Measurements from ENCODE around the gene MYT1.

The MYT1 gene

GRCh38 chr20:64139199-64140060 lies 24.8 kb upstream of the MYT1 start:
- in situ Hi-C loops (cut with MboI; ENCODE audit: low sequenced_read_pairs), result no loop called here

GRCh38 chr20:64140061-64140931 lies 24.0 kb upstream of the MYT1 start:
- in situ Hi-C loops (cut with MboI; ENCODE audit: low sequenced_read_pairs), result no loop called here

GRCh38 chr20:64140956-64141355 lies 23.3 kb upstream of the MYT1 start:
- in situ Hi-C loops (cut with MboI; ENCODE audit: low sequenced_read_pairs), result no loop called here

- in situ Hi-C loops (cut with MboI; ENCODE audit: low sequenced_read_pairs), result no loop called here
Measured at GRCh38 chr20:64142590-64142989, 21.7 kb upstream of the MYT1 start.

GRCh38 chr20:64143018-64143801 lies 21.0 kb upstream of the MYT1 start:
- in situ Hi-C loops (cut with MboI; ENCODE audit: low sequenced_read_pairs), result no loop called here

- in situ Hi-C loops (cut with MboI; ENCODE audit: low sequenced_read_pairs), result no loop called here
Measured at GRCh38 chr20:64144144-64144912, 19.9 kb upstream of the MYT1 start.

GRCh38 chr20:64145458-64146300 lies 18.6 kb upstream of the MYT1 start:
- in situ Hi-C loops (cut with MboI; ENCODE audit: low sequenced_read_pairs), result no loop called here

- in situ Hi-C loops (cut with MboI; ENCODE audit: low sequenced_read_pairs), result no loop called here
Measured at GRCh38 chr20:64146301-64146935, 17.8 kb upstream of the MYT1 start.

- in situ Hi-C loops (cut with MboI; ENCODE audit: low sequenced_read_pairs), result no loop called here
Measured at GRCh38 chr20:64146936-64147477, 17.2 kb upstream of the MYT1 start.

GRCh38 chr20:64148581-64148980 lies 15.7 kb upstream of the MYT1 start:
- in situ Hi-C loops (cut with MboI; ENCODE audit: low sequenced_read_pairs), result no loop called here

- in situ Hi-C loops (cut with MboI; ENCODE audit: low sequenced_read_pairs), result no loop called here
Measured at GRCh38 chr20:64149141-64149540, 15.1 kb upstream of the MYT1 start.

- in situ Hi-C loops (cut with MboI; ENCODE audit: low sequenced_read_pairs), result no loop called here
Measured at GRCh38 chr20:64149809-64150560, 14.3 kb upstream of the MYT1 start.

GRCh38 chr20:64150756-64151632 lies 13.3 kb upstream of the MYT1 start:
- in situ Hi-C loops (cut with MboI; ENCODE audit: low sequenced_read_pairs), result no loop called here

- in situ Hi-C loops (cut with MboI; ENCODE audit: low sequenced_read_pairs), result no loop called here
Measured at GRCh38 chr20:64151633-64152530, 12.4 kb upstream of the MYT1 start.

GRCh38 chr20:64152906-64153305 lies 11.3 kb upstream of the MYT1 start:
- in situ Hi-C loops (cut with MboI; ENCODE audit: low sequenced_read_pairs), result no loop called here

- in situ Hi-C loops (cut with MboI; ENCODE audit: low sequenced_read_pairs), result no loop called here
Measured at GRCh38 chr20:64153410-64153809, 10.8 kb upstream of the MYT1 start.

All from HL-60/S4 (cell line).